ENCODE measurements around the gene IDS. TPM values are rescaled to one million over a fixed set of nuclear protein-coding genes. Genes with fewer than 3 reads are reported as not detected.
A peak's percentile ranks its signal among the peaks of the same experiment; 100 is the strongest.
"Not testable (repeated sequence)": the region's sequence is repeated elsewhere in the genome, so short reads cannot be mapped to it uniquely, and the experiment has no call there.

IDS gene
- total RNA-seq, 1 donor from 2014 or later: 46.6 TPM

DNA sequence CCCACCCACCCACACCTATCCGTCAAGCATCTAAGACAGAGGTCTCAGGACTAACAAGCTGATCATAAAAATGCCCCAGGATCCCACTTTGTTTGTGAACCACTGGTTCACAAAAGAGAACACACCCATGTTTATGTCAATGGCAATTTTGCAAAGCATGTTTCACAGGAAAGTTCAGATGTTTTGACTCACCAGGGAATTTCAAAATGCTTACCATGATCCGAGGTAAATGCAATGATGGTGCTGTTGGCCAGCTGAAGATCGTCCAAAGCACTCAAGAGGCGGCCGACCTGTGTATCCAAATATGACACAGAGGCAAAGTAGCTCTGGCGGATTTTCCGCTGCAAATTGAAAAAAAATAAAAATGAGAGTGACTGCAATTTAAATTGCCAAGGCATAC, 15.0 kb downstream of the IDS start:
- Mint-ChIP-seq H3K27me3 (ENCODE audit: insufficient read depth) (no peaks in the 10 kb centered on the region), H3K4me1 (ENCODE audit: low read depth) (peaks cover 13% of the 10 kb centered on the region), H3K36me3 (ENCODE audit: low read depth) (peaks cover 32% of the 10 kb centered on the region), H3K4me3 (no peak overlapping the region), H3K9me3 (no peaks in the 10 kb centered on the region), H3K27ac (no peak overlapping the region)
- intact Hi-C loops (cut with micrococcal nuclease): no loop called here
- DNase-seq (ENCODE audit: low spot score): no peak

DNA sequence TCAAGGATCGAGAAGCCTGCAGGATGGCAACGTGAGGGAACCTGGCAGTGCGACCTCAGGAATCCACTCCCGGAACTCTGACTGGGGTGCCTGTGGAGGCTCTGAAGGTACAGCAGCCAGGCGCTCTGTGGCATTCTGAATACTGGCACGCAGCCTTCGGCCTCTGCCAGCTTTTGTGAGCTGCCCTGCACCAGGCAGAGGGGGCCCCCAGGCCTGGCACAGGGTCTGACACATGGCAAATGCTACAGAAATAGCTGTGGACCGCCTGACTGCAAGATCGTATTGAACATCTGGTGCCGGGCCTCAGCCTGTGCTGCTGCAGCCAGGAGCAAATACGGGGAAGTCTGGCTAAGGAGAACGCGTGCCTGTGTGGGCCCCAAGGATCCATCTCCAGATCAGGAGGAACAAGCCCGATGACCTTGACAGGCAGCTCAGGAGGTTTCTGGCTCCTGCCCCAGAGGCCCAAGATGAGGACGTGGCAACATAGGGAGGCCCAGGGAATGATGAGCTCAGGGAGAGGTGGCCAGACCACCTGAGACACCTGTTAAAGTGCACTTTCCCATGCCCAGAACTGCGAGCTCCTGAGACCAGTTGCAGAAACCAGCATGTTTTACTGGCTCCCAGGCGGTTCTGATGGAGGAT, 16.6 kb downstream of the IDS start:
- DNase-seq (ENCODE audit: low spot score); H3K9me3 Mint-ChIP-seq; intact Hi-C loops (cut with micrococcal nuclease); H3K27ac Mint-ChIP-seq; H3K4me3 Mint-ChIP-seq; H3K27me3 Mint-ChIP-seq (ENCODE audit: insufficient read depth): not testable (repeated sequence)
- Mint-ChIP-seq H3K4me1 (ENCODE audit: low read depth) (peaks cover 13% of the 10 kb centered on the region), H3K36me3 (ENCODE audit: low read depth) (peaks cover 34% of the 10 kb centered on the region)

DNA sequence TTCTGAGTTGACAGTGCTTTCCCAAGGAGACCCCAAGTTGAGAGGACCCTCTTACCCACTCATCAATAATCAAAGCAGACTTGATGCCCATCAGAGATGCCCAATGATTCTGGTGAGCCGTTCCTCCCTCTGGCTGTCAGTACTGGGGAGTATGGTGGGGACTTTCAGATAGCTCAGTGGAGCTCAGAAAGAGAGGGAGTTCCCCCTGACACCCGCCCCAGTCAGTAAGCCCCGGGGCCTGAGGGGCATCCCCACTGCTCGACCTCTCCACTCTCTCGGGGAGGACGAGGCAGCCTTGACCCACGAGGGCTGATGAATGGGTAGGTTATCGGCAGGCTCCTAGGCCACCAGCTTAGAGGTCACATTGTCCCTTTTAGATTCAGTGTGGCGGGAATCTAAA, 17.1 kb downstream of the IDS start:
- H3K27ac Mint-ChIP-seq; H3K9me3 Mint-ChIP-seq; intact Hi-C loops (cut with micrococcal nuclease); H3K27me3 Mint-ChIP-seq (ENCODE audit: insufficient read depth); H3K4me3 Mint-ChIP-seq; DNase-seq (ENCODE audit: low spot score): not testable (repeated sequence)
- H3K4me1 Mint-ChIP-seq (ENCODE audit: low read depth): peaks cover 13% of the 10 kb centered on the region
- H3K36me3 Mint-ChIP-seq (ENCODE audit: low read depth): peaks cover 34% of the 10 kb centered on the region

DNA sequence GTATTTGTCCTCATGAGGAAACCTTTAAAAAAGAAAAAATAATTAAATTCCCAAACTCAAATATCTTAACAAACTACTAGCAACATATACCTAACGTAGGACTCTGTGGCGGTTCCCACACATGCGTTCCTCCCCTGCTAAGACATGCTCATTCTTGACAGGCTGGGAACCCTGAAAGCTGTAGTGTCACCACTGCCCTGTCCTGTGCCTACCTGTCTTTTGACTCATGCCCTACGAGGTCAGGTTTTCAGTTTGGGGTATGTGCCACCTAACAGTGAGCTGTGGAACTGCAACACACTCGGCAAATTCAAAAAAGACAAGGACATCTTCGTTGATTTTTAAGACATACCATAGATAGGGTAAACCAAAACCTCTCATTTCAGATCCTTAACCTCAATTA, 17.8 kb downstream of the IDS start:
- H3K36me3 Mint-ChIP-seq (ENCODE audit: low read depth): peaks cover 34% of the 10 kb centered on the region
- DNase-seq (ENCODE audit: low spot score): no peak

DNA sequence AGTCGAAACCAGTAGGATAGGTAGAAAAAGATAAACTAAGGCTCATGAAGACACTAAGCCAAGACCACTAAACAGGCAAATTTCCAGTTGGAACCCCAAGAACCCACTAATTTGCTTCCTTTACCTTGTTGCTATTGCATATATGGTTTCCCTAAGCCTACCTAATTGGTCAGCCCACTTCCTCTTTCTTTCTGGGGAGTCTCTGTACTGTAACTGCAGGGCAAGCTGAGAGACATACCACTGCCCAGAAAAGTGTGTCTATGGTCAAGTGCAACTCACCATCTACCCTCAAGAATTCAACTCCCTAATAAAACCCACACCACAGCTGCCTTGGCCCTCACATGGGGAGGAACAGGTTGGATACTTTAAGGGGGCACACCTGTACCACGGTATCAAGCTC, 28.6 kb downstream of the IDS start:
- Mint-ChIP-seq H3K27me3 (ENCODE audit: insufficient read depth) (peaks cover 11% of the 10 kb centered on the region), H3K36me3 (ENCODE audit: low read depth) (peaks cover 15% of the 10 kb centered on the region), H3K4me3 (no peak overlapping the region), H3K27ac (no peak overlapping the region), H3K4me1 (ENCODE audit: low read depth) (no peaks in the 10 kb centered on the region), H3K9me3 (no peaks in the 10 kb centered on the region)
- intact Hi-C loops (cut with micrococcal nuclease): no loop called here
- no peak for DNase-seq (ENCODE audit: low spot score)

More for the DNA sequence above, 17.8 kb downstream of the IDS start:
- Mint-ChIP-seq H3K9me3 (no peaks in the 10 kb centered on the region), H3K4me3 (peak overlapping the region; percentile 2), H3K27me3 (ENCODE audit: insufficient read depth) (no peaks in the 10 kb centered on the region), H3K27ac (no peak overlapping the region), H3K4me1 (ENCODE audit: low read depth) (peaks cover 13% of the 10 kb centered on the region)
- intact Hi-C loops (cut with micrococcal nuclease): no loop called here

DNA sequence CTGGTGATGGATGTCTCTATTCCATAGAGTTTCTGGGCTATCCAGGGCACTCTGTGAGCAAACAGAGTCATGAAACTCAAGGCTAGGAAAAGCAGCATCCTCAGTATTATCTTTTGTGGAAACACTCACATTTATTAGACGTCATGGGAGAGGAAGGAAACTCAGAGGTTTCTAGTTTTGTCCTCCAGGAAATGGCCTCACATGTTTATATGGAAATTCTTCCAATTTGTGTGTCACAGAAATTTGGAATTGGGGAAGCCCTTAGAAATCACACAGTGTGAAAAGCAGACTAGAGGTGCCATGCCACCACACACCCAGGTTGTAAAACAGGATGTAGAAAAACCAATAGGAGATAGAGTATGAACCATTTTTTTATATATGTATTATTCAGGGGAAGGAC, 31.1 kb downstream of the IDS start:
- H3K36me3 Mint-ChIP-seq (ENCODE audit: low read depth): peaks cover 8% of the 10 kb centered on the region
- H3K27ac Mint-ChIP-seq: no peak overlapping the region
- intact Hi-C loops (cut with micrococcal nuclease): loop anchor here (5.0 kb wide), 1 partner anchor 1382 kb away; no protein-coding TSS in a partner anchor
- peaks cover 12% of the 10 kb centered on the region for H3K27me3 Mint-ChIP-seq (ENCODE audit: insufficient read depth)
- DNase-seq (ENCODE audit: low spot score): no peak
- H3K9me3 Mint-ChIP-seq: no peaks in the 10 kb centered on the region
- H3K4me3 Mint-ChIP-seq: no peak overlapping the region
- H3K4me1 Mint-ChIP-seq (ENCODE audit: low read depth): no peaks in the 10 kb centered on the region

DNA sequence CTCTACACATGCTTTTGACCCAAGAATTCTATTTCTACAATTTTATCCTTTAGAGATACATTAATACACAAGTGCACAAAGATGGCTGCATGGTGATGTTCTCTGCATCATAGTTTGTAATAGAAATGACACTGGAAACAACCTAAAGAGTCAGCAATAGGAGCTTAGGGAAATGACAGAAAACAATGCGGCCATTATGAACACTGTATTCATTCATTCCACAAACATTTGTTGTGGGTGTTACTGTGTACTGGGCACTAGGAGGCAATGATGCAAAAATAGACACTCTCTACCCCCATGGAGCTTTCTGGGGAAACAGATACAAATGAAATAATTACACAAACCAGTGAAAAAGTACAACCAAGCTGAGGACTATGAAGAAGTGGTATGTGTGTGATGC, 32.0 kb downstream of the IDS start:
- no peak overlapping the region for H3K4me3 Mint-ChIP-seq
- no peak for DNase-seq (ENCODE audit: low spot score)
- peaks cover 4% of the 10 kb centered on the region for H3K36me3 Mint-ChIP-seq (ENCODE audit: low read depth)
- H3K27me3 Mint-ChIP-seq (ENCODE audit: insufficient read depth): peaks cover 12% of the 10 kb centered on the region
- intact Hi-C loops (cut with micrococcal nuclease): loop anchor here (5.0 kb wide), 1 partner anchor 1381 kb away; no protein-coding TSS in a partner anchor
- H3K4me1 Mint-ChIP-seq (ENCODE audit: low read depth): no peaks in the 10 kb centered on the region
- H3K27ac Mint-ChIP-seq: no peak overlapping the region
- no peaks in the 10 kb centered on the region for H3K9me3 Mint-ChIP-seq

DNA sequence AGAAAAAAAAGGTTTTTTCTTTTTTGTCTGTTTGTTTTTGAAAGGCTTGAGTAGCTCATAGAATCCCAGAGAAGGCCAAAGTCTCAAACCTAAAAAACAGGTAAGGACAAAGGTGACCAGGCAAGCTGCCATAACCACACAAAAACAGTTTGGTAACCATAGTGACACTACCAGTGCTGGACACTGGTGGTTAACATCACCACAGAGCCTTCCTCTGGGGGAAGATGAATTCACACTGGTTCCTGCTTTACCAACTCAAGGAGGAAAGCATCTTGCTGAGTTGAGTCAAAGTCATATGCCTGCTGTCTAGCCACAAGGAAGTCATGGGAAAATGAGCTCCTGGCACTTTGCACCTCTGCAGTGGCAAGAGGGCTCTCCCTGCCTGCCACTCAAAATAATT, 32.5 kb downstream of the IDS start:
- Mint-ChIP-seq H3K27ac (no peak overlapping the region), H3K4me3 (no peak overlapping the region), H3K4me1 (ENCODE audit: low read depth) (no peaks in the 10 kb centered on the region), H3K36me3 (ENCODE audit: low read depth) (peaks cover 4% of the 10 kb centered on the region), H3K27me3 (ENCODE audit: insufficient read depth) (peaks cover 12% of the 10 kb centered on the region), H3K9me3 (no peaks in the 10 kb centered on the region)
- intact Hi-C loops (cut with micrococcal nuclease): loop anchor here (5.0 kb wide), 1 partner anchor 1380 kb away; no protein-coding TSS in a partner anchor
- no peak for DNase-seq (ENCODE audit: low spot score)

DNA sequence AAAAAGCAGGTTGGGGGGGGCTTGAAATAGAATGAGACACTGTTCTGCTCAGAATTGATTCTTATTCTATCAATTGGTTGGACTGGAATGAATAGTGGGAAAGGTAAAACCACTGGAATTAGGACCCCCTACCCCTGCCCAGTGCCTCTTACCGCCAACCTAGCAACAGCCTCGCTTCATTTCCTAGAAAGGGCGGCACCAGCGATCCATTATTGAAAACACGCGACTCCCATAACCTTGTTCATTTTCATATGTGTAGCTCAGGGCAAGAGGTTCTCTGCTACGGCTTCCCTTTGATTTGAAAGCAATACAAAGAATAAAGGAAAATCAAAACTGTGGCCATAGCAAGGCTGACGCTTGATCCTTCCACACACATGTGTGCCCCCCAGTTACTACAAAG, 33.7 kb downstream of the IDS start:
- Mint-ChIP-seq H3K27me3 (ENCODE audit: insufficient read depth) (peaks cover 15% of the 10 kb centered on the region), H3K27ac (no peak overlapping the region), H3K36me3 (ENCODE audit: low read depth) (peaks cover 4% of the 10 kb centered on the region), H3K9me3 (no peaks in the 10 kb centered on the region), H3K4me3 (no peak overlapping the region), H3K4me1 (ENCODE audit: low read depth) (no peaks in the 10 kb centered on the region)
- intact Hi-C loops (cut with micrococcal nuclease): loop anchor here (1.0 to 5.0 kb wide), 2 partner anchors 1379 to 1422 kb away; no protein-coding TSS in a partner anchor
- DNase-seq (ENCODE audit: low spot score): no peak

DNA sequence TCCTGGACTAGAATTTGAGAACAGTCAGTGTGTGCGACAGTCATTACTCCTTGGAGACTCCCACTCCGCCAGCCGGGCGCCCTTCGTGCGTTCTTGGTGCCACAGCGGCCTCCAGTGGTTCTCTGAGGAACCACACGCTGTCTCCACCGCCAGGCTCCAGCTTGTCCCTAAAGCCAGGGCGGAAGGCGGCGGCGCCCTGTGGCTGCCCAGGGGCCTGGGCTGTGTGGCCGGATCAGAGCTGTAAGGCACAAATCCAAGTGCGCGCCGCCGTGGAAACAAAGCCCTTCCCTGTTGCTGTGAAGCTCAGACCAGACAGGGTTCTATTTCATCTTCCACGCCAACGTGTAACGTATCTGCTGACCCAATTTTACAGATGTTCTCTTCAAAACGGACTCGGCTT, 34.2 kb downstream of the IDS start:
- DNase-seq (ENCODE audit: low spot score): peak; percentile 28
- Mint-ChIP-seq H3K4me3 (no peak overlapping the region), H3K9me3 (no peaks in the 10 kb centered on the region), H3K27ac (no peak overlapping the region), H3K36me3 (ENCODE audit: low read depth) (peaks cover 4% of the 10 kb centered on the region), H3K27me3 (ENCODE audit: insufficient read depth) (peaks cover 15% of the 10 kb centered on the region), H3K4me1 (ENCODE audit: low read depth) (no peaks in the 10 kb centered on the region)
- intact Hi-C loops (cut with micrococcal nuclease): loop anchor here (1.0 to 5.0 kb wide), 2 partner anchors 1379 to 1422 kb away; no protein-coding TSS in a partner anchor

DNA sequence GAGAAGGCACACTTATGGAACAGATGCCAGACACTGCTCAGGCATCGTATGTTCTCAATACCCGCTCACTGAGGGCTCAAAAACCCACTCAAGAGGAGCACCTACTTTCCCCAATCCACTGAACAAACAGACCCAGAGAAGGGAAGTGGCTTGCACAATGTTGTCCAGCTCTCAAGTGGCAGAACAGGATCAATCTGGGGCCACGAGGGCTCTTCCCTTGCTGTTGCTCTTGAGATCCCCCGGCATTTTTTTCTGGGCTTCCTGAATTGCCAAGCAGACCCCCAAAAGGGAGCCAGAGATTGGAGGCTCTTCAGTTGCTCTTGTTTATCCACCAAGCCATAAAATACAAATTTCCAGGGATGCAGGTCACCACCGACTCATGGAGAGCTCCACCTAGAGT, 35.7 kb downstream of the IDS start:
- no peak overlapping the region for H3K4me3 Mint-ChIP-seq
- no peaks in the 10 kb centered on the region for H3K4me1 Mint-ChIP-seq (ENCODE audit: low read depth)
- intact Hi-C loops (cut with micrococcal nuclease): no loop called here
- H3K9me3 Mint-ChIP-seq: no peaks in the 10 kb centered on the region
- H3K27ac Mint-ChIP-seq: no peak overlapping the region
- H3K36me3 Mint-ChIP-seq (ENCODE audit: low read depth): no peaks in the 10 kb centered on the region
- no peak for DNase-seq (ENCODE audit: low spot score)
- peaks cover 15% of the 10 kb centered on the region for H3K27me3 Mint-ChIP-seq (ENCODE audit: insufficient read depth)

DNA sequence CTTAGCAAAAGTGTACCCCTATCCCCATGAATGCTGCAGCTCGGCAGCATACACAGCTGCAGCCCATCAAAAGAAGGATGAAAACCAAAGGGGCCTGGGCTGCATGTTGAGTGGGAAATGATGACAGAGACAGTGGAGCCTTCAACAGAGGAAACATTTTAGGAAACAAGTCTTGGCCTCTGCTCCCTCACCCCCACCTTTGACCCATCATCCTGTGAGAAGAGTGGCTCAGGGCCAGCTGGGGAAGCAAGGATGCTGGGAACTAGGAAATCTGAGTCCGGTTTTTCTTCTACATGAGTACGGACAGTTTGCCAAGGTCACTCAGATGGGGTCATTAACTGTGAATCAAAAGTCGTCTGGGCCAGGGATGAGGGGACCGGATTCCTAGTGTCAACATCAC, 37.2 kb downstream of the IDS start:
- intact Hi-C loops (cut with micrococcal nuclease): no loop called here
- H3K27me3 Mint-ChIP-seq (ENCODE audit: insufficient read depth): peaks cover 9% of the 10 kb centered on the region

DNA sequence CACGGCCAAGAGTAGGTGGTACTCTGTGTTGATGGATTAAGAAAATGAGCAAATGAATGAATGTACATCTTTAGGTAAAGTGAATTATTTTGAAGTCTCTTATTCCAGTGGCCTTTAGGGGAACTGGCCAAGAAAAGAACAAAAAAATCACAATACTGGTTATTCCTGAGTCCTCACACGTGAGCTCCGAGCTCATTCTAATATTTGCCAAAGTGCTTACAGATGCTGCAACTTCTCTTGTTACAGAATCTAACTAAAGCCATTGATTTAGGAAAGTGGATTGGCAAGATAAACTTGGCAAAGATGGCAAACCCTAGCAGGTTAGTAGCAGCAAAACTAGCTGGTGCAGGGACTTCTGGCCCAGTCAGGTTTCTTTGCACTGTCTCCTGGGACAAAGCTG, 37.6 kb downstream of the IDS start:
- no peak for DNase-seq (ENCODE audit: low spot score)
- Mint-ChIP-seq H3K36me3 (ENCODE audit: low read depth) (no peaks in the 10 kb centered on the region), H3K27me3 (ENCODE audit: insufficient read depth) (peaks cover 10% of the 10 kb centered on the region), H3K27ac (no peak overlapping the region), H3K4me3 (no peak overlapping the region), H3K9me3 (no peaks in the 10 kb centered on the region), H3K4me1 (ENCODE audit: low read depth) (no peaks in the 10 kb centered on the region)
- intact Hi-C loops (cut with micrococcal nuclease): no loop called here

More for the DNA sequence above, 37.2 kb downstream of the IDS start:
- Mint-ChIP-seq H3K36me3 (ENCODE audit: low read depth) (no peaks in the 10 kb centered on the region), H3K4me3 (no peak overlapping the region), H3K9me3 (no peaks in the 10 kb centered on the region), H3K27ac (no peak overlapping the region), H3K4me1 (ENCODE audit: low read depth) (no peaks in the 10 kb centered on the region)
- no peak for DNase-seq (ENCODE audit: low spot score)

DNA sequence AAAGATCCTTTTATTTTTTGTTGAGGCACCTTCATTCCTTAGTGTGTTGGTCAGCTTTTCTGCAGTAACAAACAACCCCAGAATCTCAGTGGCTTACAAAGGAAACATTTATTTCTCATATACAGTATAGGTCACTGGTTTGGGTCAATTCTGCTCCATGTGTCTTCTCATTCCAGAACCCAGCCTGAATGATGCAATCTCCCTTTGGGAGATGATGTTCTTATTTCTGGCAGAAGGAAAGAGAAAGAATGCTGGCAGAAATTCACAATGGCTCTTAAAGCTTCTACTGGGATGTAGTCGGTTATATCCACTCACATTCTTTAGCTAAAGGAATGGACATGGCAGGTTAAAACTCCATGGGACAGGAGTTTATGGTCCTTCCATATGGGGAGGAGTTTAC, 42.3 kb downstream of the IDS start:
- DNase-seq (ENCODE audit: low spot score): no peak
- no peaks in the 10 kb centered on the region for H3K4me1 Mint-ChIP-seq (ENCODE audit: low read depth)
- H3K36me3 Mint-ChIP-seq (ENCODE audit: low read depth): no peaks in the 10 kb centered on the region
- H3K27me3 Mint-ChIP-seq (ENCODE audit: insufficient read depth): peaks cover 8% of the 10 kb centered on the region
- no peak overlapping the region for H3K4me3 Mint-ChIP-seq
- intact Hi-C loops (cut with micrococcal nuclease): no loop called here
- H3K27ac Mint-ChIP-seq: no peak overlapping the region
- no peaks in the 10 kb centered on the region for H3K9me3 Mint-ChIP-seq
